HG03280 (cell line): Measurements from ENCODE around the gene FBXO24.

Experiments used
- ATAC-seq: cut with Tn5 transposase; IDR thresholded peaks from one replicate; pipeline ENCODE4 v1.9.1; 2021; ENCODE audit warnings: mild to moderate bottlenecking, moderate library complexity; ENCODE audit not compliant: unreplicated experiment

FBXO24 gene

GRCh38 chr7:100614308-100614861 is 28.3 kb downstream of the FBXO24 start:
- no peak for ATAC-seq

- no peak for ATAC-seq
Observed at GRCh38 chr7:100620239-100620638, 34.1 kb downstream of the FBXO24 start.

- ATAC-seq: no peak
Observed at GRCh38 chr7:100620804-100621203, 34.7 kb downstream of the FBXO24 start.

DNA sequence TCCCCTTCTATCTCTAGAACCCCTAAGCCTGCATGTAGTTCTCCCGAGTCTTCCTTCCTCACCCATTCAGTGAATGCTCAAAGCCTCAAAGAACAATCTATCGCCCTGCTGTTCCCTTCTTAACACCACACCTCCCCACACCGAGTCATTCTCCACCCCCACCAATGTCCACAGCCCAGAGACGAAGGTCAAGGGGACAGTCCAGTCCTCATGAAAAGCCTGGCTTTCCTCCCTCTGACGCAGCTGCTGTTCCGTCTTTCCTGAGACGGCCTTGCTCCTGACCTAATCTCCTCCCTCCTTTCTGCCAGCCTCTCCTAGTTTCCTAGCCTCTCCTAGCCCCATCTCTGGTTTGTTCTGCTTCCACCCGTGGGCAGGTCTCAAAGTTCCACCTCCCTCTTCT is 35.4 kb downstream of the FBXO24 start:
- no peak for ATAC-seq

- ATAC-seq: no peak
Observed at GRCh38 chr7:100623951-100624824, 38.1 kb downstream of the FBXO24 start.

GRCh38 chr7:100626055-100626454 is 39.9 kb downstream of the FBXO24 start:
- ATAC-seq: no peak

DNA sequence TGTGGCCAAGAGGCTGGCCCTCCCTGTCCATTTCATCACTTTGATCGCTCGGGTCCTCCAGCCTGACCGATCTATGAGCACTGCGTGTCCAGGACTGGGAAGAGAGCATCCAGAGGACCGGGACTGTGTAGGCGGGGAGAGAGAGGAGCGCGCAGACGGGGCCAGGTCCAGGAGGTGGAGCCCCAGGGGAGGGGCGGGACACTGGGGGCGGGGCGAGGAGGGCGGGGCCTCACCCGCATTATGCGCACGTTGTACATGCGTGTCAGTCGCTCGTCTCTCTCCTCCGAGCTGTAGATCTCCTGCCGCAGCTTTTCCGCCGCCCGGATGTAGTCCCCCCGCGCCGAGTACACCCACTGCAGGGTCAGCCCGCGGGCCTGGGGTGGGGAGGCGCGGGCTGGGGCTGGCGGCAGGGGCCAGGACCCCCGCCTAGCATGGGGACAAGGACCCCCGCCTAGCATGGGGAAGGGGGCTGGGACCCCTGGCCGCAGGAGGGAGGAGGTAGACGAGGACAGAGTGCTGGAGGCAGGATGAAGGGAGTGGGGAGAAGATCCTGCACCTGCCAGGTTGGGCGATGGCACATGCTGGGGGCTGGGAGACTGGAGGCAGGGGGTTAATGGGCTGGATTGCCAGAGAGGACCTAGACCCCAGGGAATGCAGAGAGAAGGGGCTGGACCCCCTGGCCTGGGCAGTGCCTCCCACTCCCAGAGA is 40.6 kb downstream of the FBXO24 start:
- ATAC-seq: peak; percentile 86

- no peak for ATAC-seq
Observed at GRCh38 chr7:100627238-100627549, 41.1 kb downstream of the FBXO24 start.

DNA sequence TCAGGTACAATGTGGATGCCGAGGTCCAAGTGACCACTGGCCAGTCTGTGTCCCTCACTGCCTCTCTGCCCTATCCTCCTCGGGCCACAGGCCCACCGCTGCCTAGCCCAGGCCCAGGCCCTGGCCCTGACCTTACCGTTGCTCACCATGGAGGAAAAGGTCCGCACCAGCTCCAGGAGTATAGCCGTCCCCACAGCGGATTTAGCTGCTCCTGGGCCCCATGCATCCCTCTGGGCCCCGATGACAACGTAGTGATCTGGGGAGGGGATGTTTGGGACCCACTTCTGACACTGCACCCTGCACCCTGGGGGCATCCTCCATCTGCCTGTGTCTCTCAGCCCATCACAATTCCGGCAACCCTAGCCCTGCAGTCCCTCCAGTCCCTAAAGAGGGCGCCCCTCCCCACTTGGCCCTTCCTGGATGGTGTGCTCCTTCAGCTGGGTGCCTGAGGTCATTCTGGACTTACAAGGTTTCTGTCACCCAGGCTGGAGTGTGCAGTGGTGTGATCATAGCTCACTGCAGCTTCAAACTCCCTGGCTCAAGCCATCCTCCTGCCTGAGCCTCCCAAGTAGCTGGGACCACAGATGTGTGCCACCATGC is 43.1 kb downstream of the FBXO24 start:
- no peak for ATAC-seq

GRCh38 chr7:100630066-100630465 is 43.9 kb downstream of the FBXO24 start:
- ATAC-seq: no peak

GRCh38 chr7:100632951-100633717 is 47.0 kb downstream of the FBXO24 start:
- ATAC-seq: no peak

- ATAC-seq: no peak
Observed at GRCh38 chr7:100639995-100640516, 53.9 kb downstream of the FBXO24 start.

DNA sequence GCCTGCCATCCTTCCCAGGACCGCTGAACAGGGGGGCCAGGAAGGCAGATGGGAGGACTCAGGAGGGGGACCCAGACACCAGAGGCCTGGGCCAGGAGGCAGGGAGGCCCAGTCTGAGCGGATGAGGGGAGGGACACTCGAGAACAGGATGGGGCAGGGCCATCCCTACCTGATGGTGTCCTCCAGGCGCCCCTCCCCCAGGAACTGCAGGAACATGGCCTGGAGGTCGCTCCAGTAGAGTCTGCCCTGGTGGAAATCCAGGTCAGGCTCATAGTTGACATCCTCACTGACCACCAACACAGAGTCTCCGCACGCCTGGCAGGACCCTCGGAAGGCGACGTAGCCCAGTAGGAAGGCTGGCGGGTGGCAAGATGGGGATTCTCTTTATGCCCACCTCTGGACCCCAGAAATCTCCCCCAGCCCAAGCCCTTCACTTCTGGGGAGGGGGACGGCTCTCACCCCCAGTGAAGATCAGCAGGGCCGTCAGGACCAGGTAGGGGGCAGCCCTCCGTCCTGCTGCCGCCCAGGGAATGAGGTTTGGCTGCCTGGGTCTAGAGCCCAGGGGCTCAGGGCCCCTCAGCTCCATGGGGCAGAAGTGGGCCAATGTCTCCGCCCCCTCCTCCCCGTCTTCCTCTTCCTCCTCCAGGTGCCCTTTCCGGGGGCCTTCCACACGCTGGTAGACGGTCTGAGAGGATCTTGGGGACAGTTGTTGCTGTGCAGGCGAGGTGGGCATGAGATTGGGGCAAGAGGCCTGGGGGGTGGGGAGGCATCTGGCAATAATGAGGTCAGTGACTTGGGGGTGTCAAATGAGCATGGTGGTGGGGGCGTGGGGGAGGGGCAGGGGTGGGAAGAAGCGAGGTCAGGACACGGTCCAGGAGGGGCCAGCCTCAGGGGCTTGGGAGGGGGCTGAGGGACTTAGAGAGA is 54.7 kb downstream of the FBXO24 start:
- ATAC-seq: no peak

DNA sequence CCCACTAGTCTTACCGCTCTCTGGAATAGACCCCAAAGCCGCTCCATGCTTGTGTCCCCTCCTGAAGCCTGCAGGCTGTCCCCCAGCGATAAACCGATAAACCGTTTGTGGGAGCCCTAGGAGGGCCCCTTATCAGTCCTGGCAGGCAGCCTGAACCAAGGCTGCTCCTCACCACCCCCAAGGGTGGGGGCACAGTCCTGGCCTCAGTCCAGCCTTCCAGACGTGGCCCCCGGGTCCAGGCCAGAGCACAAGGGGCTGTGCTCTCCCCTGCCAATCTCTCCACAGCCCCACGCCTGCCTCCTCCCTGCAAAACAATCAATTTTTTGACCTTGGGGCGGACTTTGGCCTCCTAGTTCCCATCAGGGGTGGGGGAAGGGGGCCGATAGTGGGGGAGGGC is 55.3 kb downstream of the FBXO24 start, which contains the start of gene TFR2:
TFR2 (minus strand) TSS at position 90 of the 397 bp plus-strand sequence; CDS start at position 47, 43 bp downstream.
- ATAC-seq: no peak

DNA sequence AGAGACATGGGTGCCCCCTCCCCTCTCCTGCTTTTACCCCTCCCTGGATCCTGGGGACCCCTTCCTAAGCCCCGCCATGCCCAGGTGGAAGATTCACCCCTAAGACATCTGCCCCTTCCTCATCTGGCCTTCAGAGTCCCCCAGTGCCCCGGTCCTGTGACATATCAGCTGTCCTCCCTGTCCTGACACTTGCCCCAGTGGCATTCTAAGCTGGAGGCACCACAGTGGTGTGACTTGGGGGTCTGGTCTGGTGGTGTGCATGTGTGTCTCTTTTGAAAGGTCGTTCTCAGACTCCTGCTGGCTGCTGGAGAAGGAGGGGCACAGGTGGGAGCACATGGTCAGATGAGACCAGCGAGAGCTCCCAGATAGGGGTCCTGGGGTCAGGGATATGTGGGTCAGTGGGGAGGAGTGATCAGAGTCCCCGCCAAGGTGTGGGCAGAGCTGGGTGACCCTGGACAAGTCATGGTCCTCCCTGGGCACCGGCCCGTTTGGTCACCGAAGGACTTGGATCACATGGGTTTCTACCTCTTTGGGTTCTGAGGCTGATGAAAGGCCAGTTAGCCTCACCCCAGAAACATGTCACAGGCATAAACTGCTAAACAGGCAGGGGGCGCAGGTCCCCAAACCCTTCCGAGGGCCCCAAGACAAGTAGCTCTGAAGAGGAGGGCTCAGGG is 55.9 kb downstream of the FBXO24 start:
- ATAC-seq: peak; percentile 12

DNA sequence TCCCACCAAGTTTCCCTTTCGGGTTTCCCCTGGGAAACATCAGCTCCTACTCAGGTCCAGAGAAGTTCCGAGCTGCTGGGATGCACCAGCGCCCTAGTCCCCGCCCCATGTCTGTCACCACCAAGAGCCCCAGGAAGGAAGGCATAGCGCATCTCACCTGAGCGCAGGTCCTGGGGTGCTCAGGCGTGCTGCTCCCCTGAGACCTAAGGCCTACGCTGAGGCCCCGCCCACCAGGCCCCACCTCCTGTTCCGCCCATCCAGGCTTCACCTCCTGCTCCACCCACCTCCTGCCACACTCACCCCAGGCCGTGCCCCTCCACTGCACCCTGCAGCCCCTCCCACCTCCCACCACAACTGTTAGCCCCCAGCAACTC is 56.4 kb downstream of the FBXO24 start:
- peak; percentile 89 for ATAC-seq

- no peak for ATAC-seq
Observed at GRCh38 chr7:100649826-100650565, 63.9 kb downstream of the FBXO24 start.
